HepG2 (cell line): ENCODE results near the gene TRA2B. TPM values are rescaled to one million over a fixed set of nuclear protein-coding genes. Genes with fewer than 3 reads are reported as not detected.

Source experiments
- CBX2 ChIP-seq, 2 experiments: fragments of 200-600 bp in 1 of 2; sonication (generic); formaldehyde crosslinking in 1 of 2; IDR thresholded peaks; 2 replicates each; pipeline versions ENCODE4 v1.7.0 to v1.8.1; 2018 to 2022; ENCODE audit warnings: low read depth in 2 of 2, low read length in 1 of 2, mild to moderate bottlenecking in 1 of 2, missing genetic modification reagents in 1 of 2
- ELF1 ChIP-seq: sonication (generic); formaldehyde crosslinking; IDR thresholded peaks from 2 replicates; pipeline ENCODE4 v1.4.0; 2020; ENCODE audit warnings: missing genetic modification reagents
- FOXO1 ChIP-seq: sonication (generic); formaldehyde crosslinking; IDR thresholded peaks from 2 replicates; pipeline ENCODE4 v1.4.0; 2020; ENCODE audit warnings: missing genetic modification reagents
- PRDM10 ChIP-seq: sonication (generic); formaldehyde crosslinking; IDR thresholded peaks from 2 replicates; pipeline ENCODE4 v1.4.0; 2020; ENCODE audit warnings: low read depth, missing genetic modification reagents
- ZNF124 ChIP-seq: sonication (generic); formaldehyde crosslinking; IDR thresholded peaks from 2 replicates; pipeline ENCODE4 v1.4.0; 2020; ENCODE audit warnings: missing genetic modification reagents
- ZNF816 ChIP-seq: sonication (generic); formaldehyde crosslinking; IDR thresholded peaks from 2 replicates; pipeline ENCODE4 v1.8.0; 2022; ENCODE audit warnings: missing genetic modification reagents, mild to moderate bottlenecking, borderline replicate concordance
- ZNF850 ChIP-seq: sonication (generic); formaldehyde crosslinking; conservative IDR thresholded peaks from 2 replicates; pipeline ENCODE4 v1.9.0; 2021; ENCODE audit warnings: mild to moderate bottlenecking, missing genetic modification reagents
- ZNF878 ChIP-seq: sonication (generic); formaldehyde crosslinking; IDR thresholded peaks from 2 replicates; pipeline ENCODE4 v1.8.1; 2023; ENCODE audit warnings: mild to moderate bottlenecking, missing genetic modification reagents, moderate library complexity
- polyA plus RNA-seq, 8 experiments: library from polyadenylated mRNA; depleted of rRNA in 3 of 8; stranded (reverse) in 7 of 8; unstranded in 1 of 8; fragments of >200 nt; fragmentation: Illumina TruSeq in 4 of 8; extraction: Trizol in 4 of 8; gene quantifications; 2 replicates each; pipeline versions ENCODE4 v1.2.1 to v1.2.3, GENCODE V29; 2011 to 2016; ENCODE audit warnings: low read depth in 4 of 8, missing spikeins in 1 of 8, mixed read lengths in 1 of 8; ENCODE audit not compliant: insufficient read depth in 1 of 8
- total RNA-seq, 5 experiments: library from RNA; depleted of rRNA; stranded (reverse); fragments of >200 nt; fragmentation: Illumina TruSeq; extraction: Trizol; gene quantifications; 2 replicates each; pipeline ENCODE4 v1.2.3, GENCODE V29; 2016; ENCODE audit warnings: low read depth in 1 of 5
- TF ChIP-seq, protein P1 (sequence below): sonication (generic); formaldehyde crosslinking; conservative IDR thresholded peaks from 2 replicates; pipeline ENCODE4 v1.4.0; 2020; ENCODE audit warnings: missing genetic modification reagents

Gene TRA2B
- total and polyA plus RNA-seq, 2 of the 13 experiments (the other 11 are each of a cell fraction or from before 2014, with no cell fraction given) = 105 to 241 TPM

DNA sequence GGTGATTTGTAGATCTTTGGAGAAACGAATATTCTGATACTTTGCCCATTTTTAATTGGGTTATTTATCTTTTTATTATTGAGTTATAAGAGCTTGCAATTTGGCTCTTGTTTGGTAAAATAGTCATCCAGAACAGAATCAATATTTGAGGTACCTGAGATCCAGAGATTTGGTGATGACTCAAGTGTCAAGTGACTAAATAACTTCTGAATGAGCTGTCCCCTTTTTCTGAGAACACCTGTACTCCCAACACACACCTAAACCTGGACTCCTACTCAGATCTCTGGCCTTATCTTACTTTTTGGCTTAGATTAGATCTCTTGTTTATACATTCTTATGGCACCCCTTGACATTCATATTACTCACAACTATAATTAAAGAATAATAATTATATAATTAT, 3.1 kb upstream of the TRA2B start (continued):
- TF ChIP-seq CBX2 (IDR thresholded peaks at IDR 0.05; ENCODE audit: low read depth, low read length) = no peak
- no peak for TF ChIP-seq CBX2 (CRISPR knock-in tag; IDR thresholded peaks at IDR 0.05; ENCODE audit: low read depth)
- no peak for TF ChIP-seq ZNF850 (CRISPR knock-in tag)
- no peak for TF ChIP-seq PRDM10 (CRISPR knock-in tag)
- no peak for TF ChIP-seq ZNF878
- no peak for TF ChIP-seq ZNF816 (CRISPR knock-in tag)
- TF ChIP-seq ELF1 (CRISPR knock-in tag) = no peak
- TF ChIP-seq, protein P1, sequence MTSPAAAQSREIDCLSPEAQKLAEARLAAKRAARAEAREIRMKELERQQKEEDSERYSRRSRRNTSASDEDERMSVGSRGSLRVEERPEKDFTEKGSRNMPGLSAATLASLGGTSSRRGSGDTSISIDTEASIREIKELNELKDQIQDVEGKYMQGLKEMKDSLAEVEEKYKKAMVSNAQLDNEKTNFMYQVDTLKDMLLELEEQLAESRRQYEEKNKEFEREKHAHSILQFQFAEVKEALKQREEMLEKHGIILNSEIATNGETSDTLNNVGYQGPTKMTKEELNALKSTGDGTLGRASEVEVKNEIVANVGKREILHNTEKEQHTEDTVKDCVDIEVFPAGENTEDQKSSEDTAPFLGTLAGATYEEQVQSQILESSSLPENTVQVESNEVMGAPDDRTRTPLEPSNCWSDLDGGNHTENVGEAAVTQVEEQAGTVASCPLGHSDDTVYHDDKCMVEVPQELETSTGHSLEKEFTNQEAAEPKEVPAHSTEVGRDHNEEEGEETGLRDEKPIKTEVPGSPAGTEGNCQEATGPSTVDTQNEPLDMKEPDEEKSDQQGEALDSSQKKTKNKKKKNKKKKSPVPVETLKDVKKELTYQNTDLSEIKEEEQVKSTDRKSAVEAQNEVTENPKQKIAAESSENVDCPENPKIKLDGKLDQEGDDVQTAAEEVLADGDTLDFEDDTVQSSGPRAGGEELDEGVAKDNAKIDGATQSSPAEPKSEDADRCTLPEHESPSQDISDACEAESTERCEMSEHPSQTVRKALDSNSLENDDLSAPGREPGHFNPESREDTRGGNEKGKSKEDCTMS (CRISPR knock-in tag) = no peak
- no peak for TF ChIP-seq FOXO1 (CRISPR knock-in tag)
- no peak for TF ChIP-seq ZNF124 (CRISPR knock-in tag)
